Measurements from ENCODE around the gene BLOC1S4.
A peak's percentile ranks its signal among the peaks of the same experiment; 100 is the strongest.

Gene BLOC1S4

GRCh38 chr4:6709230-6710114, 6.5 kb upstream of the BLOC1S4 start, which contains the start of gene MRFAP1L1:
TSS of gene MRFAP1L1 (minus strand) at chr4:6709865. CDS start at chr4:6709629, 236 bp downstream.
- Histone ChIP-seq H3K9me3 (ENCODE audit: low read depth, low read length) (no peaks in the 10 kb centered on the region), H3K36me3 (ENCODE audit: insufficient read depth, low read length) (peaks cover 9% of the 10 kb centered on the region), H3K27ac (peak within 1 kb of the TSS; percentile 50; the same call in 1 of the 2 replicates), H3K4me3 (peak within 1 kb of the TSS; percentile 87), H3K9ac (ENCODE audit: insufficient read length) (peak within 1 kb of the TSS; percentile 87)
- DNase-seq (ENCODE audit: low read depth, low spot score) = peak; percentile 57
- TF ChIP-seq FOXP2 (optimal IDR thresholded peaks at IDR 0.05; ENCODE audit: control extremely low read depth, extremely low read length, insufficient read depth) (no peak), EZH2 (IDR thresholded peaks at IDR 0.05) (no peak), POLR2AphosphoS5 (IDR thresholded peaks at IDR 0.05; ENCODE audit: borderline replicate concordance, low read depth, low read length) (peak; percentile 67; the same call in 1 of the 2 replicates)

- TF ChIP-seq FOXP2 (optimal IDR thresholded peaks at IDR 0.05; ENCODE audit: control extremely low read depth, extremely low read length, insufficient read depth) = no peak
- TF ChIP-seq POLR2AphosphoS5 (IDR thresholded peaks at IDR 0.05; ENCODE audit: borderline replicate concordance, low read depth, low read length) = no peak
- no peak for TF ChIP-seq EZH2 (IDR thresholded peaks at IDR 0.05)
- H3K4me3 ChIP-seq = peak overlapping the region; percentile 87
- peak overlapping the region; percentile 74 for H3K9ac ChIP-seq (ENCODE audit: insufficient read length)
- peaks cover 9% of the 10 kb centered on the region for H3K36me3 ChIP-seq (ENCODE audit: insufficient read depth, low read length)
- H3K27ac ChIP-seq = no peak overlapping the region
- no peak for DNase-seq (ENCODE audit: low read depth, low spot score)
- H3K9me3 ChIP-seq (ENCODE audit: low read depth, low read length) = no peaks in the 10 kb centered on the region
Measured at GRCh38 chr4:6710282-6710681, 5.7 kb upstream of the BLOC1S4 start.

GRCh38 chr4:6710996-6711395, 5.0 kb upstream of the BLOC1S4 start:
- no peak overlapping the region for H3K9ac ChIP-seq (ENCODE audit: insufficient read length)
- TF ChIP-seq EZH2 (IDR thresholded peaks at IDR 0.05) (no peak), POLR2AphosphoS5 (IDR thresholded peaks at IDR 0.05; ENCODE audit: borderline replicate concordance, low read depth, low read length) (no peak), FOXP2 (optimal IDR thresholded peaks at IDR 0.05; ENCODE audit: control extremely low read depth, extremely low read length, insufficient read depth) (no peak)
- H3K36me3 ChIP-seq (ENCODE audit: insufficient read depth, low read length) = peaks cover 9% of the 10 kb centered on the region
- no peak overlapping the region for H3K4me3 ChIP-seq
- no peak for DNase-seq (ENCODE audit: low read depth, low spot score)
- H3K9me3 ChIP-seq (ENCODE audit: low read depth, low read length) = no peaks in the 10 kb centered on the region
- no peak overlapping the region for H3K27ac ChIP-seq

- no peak for DNase-seq (ENCODE audit: low read depth, low spot score)
- TF ChIP-seq FOXP2 (optimal IDR thresholded peaks at IDR 0.05; ENCODE audit: control extremely low read depth, extremely low read length, insufficient read depth) (no peak), POLR2AphosphoS5 (IDR thresholded peaks at IDR 0.05; ENCODE audit: borderline replicate concordance, low read depth, low read length) (no peak), EZH2 (IDR thresholded peaks at IDR 0.05) (no peak)
- no peak overlapping the region for H3K27ac ChIP-seq
- no peak overlapping the region for H3K9ac ChIP-seq (ENCODE audit: insufficient read length)
- H3K9me3 ChIP-seq (ENCODE audit: low read depth, low read length) = no peaks in the 10 kb centered on the region
- no peak overlapping the region for H3K4me3 ChIP-seq
- H3K36me3 ChIP-seq (ENCODE audit: insufficient read depth, low read length) = no peaks in the 10 kb centered on the region
Measured at GRCh38 chr4:6714954-6715353, 1.0 kb upstream of the BLOC1S4 start.

GRCh38 chr4:6715704-6716017, 313 bp upstream of the BLOC1S4 start:
- H3K36me3 ChIP-seq (ENCODE audit: insufficient read depth, low read length) = no peaks in the 10 kb centered on the region
- peak overlapping the region; percentile 36; the same call in 1 of the 2 replicates for H3K27ac ChIP-seq
- peak overlapping the region; percentile 86 for H3K4me3 ChIP-seq
- H3K9me3 ChIP-seq (ENCODE audit: low read depth, low read length) = no peaks in the 10 kb centered on the region
- peak; percentile 47 for DNase-seq (ENCODE audit: low read depth, low spot score)
- TF ChIP-seq EZH2 (IDR thresholded peaks at IDR 0.05) (no peak), FOXP2 (optimal IDR thresholded peaks at IDR 0.05; ENCODE audit: control extremely low read depth, extremely low read length, insufficient read depth) (no peak), POLR2AphosphoS5 (IDR thresholded peaks at IDR 0.05; ENCODE audit: borderline replicate concordance, low read depth, low read length) (no peak)
- peak overlapping the region; percentile 64 for H3K9ac ChIP-seq (ENCODE audit: insufficient read length)

- Histone ChIP-seq H3K27ac (no peak overlapping the region), H3K4me3 (peak overlapping the region; percentile 86), H3K9me3 (ENCODE audit: low read depth, low read length) (no peaks in the 10 kb centered on the region), H3K9ac (ENCODE audit: insufficient read length) (peak overlapping the region; percentile 74), H3K36me3 (ENCODE audit: insufficient read depth, low read length) (no peaks in the 10 kb centered on the region)
- DNase-seq (ENCODE audit: low read depth, low spot score) = no peak
- TF ChIP-seq FOXP2 (optimal IDR thresholded peaks at IDR 0.05; ENCODE audit: control extremely low read depth, extremely low read length, insufficient read depth) (no peak), EZH2 (IDR thresholded peaks at IDR 0.05) (no peak), POLR2AphosphoS5 (IDR thresholded peaks at IDR 0.05; ENCODE audit: borderline replicate concordance, low read depth, low read length) (no peak)
Measured at GRCh38 chr4:6716958-6717655, 1.1 kb downstream of the BLOC1S4 start.

GRCh38 chr4:6718932-6719610, 3.1 kb downstream of the BLOC1S4 start:
- Histone ChIP-seq H3K27ac (no peak overlapping the region), H3K4me3 (no peak overlapping the region), H3K9ac (ENCODE audit: insufficient read length) (no peak overlapping the region), H3K9me3 (ENCODE audit: low read depth, low read length) (no peaks in the 10 kb centered on the region), H3K36me3 (ENCODE audit: insufficient read depth, low read length) (no peaks in the 10 kb centered on the region)
- DNase-seq (ENCODE audit: low read depth, low spot score) = no peak
- TF ChIP-seq POLR2AphosphoS5 (IDR thresholded peaks at IDR 0.05; ENCODE audit: borderline replicate concordance, low read depth, low read length) = no peak
- no peak for TF ChIP-seq EZH2 (IDR thresholded peaks at IDR 0.05)
- TF ChIP-seq FOXP2 (optimal IDR thresholded peaks at IDR 0.05; ENCODE audit: control extremely low read depth, extremely low read length, insufficient read depth) = no peak

All from SK-N-MC (cell line).